Mesenchymal stem cell (in vitro differentiated cells and primary cell): Measurements from ENCODE around the gene PLSCR4. TPM values are rescaled to one million over a fixed set of nuclear protein-coding genes. Genes with fewer than 3 reads are reported as not detected.
"Not testable (repeated sequence)": the region's sequence is repeated elsewhere in the genome, so short reads cannot be mapped to it uniquely, and the experiment has no call there.

ENCODE experiments used
- DNase-seq: peaks from one replicate; pipeline ENCODE4 v3.0.0-alpha.2; 2013
- H2AFZ ChIP-seq: one replicate; pipeline ENCODE4 v1.6.1; 2013; ENCODE audit warnings: low read depth, mild to moderate bottlenecking, control low read depth, inconsistent platforms, low read length, moderate library complexity
- H2AK5ac ChIP-seq: 2 replicates; pipeline ENCODE4 v1.6.1; 2013; ENCODE audit warnings: low read length, moderate library complexity, mild to moderate bottlenecking, inconsistent platforms; ENCODE audit not compliant: severe bottlenecking
- H2BK120ac ChIP-seq: one replicate; pipeline ENCODE4 v1.6.1; 2013; ENCODE audit warnings: low read depth, mild to moderate bottlenecking, inconsistent platforms, low read length, moderate library complexity
- H2BK12ac ChIP-seq, 2 experiments: one replicate each; pipeline ENCODE4 v1.6.1; 2013; ENCODE audit warnings: inconsistent platforms in 2 of 2, low read length in 2 of 2, mild to moderate bottlenecking in 2 of 2, moderate library complexity in 2 of 2, control low read depth in 1 of 2
- H2BK15ac ChIP-seq: one replicate; pipeline ENCODE4 v1.6.1; 2013; ENCODE audit warnings: mild to moderate bottlenecking, low read depth, inconsistent platforms; ENCODE audit not compliant: poor library complexity, severe bottlenecking
- H2BK5ac ChIP-seq: 2 replicates; pipeline ENCODE4 v1.6.1; 2013; ENCODE audit warnings: low read depth, mild to moderate bottlenecking, low read length, control low read depth, inconsistent platforms; ENCODE audit not compliant: poor library complexity, severe bottlenecking
- H3K14ac ChIP-seq, 2 experiments: one replicate each; pipeline ENCODE4 v1.6.1; 2013; ENCODE audit warnings: inconsistent platforms in 2 of 2, low read length in 2 of 2, control low read depth in 1 of 2, mild to moderate bottlenecking in 1 of 2, moderate library complexity in 1 of 2
- H3K18ac ChIP-seq, 2 experiments: one replicate each; pipeline ENCODE4 v1.6.1; 2013; ENCODE audit warnings: inconsistent platforms in 2 of 2, low read length in 2 of 2, control low read depth in 1 of 2, low read depth in 1 of 2, mild to moderate bottlenecking in 1 of 2
- H3K23ac ChIP-seq, 2 experiments: one replicate each; pipeline ENCODE4 v1.6.1; 2013; ENCODE audit warnings: inconsistent platforms in 2 of 2, low read length in 2 of 2, mild to moderate bottlenecking in 2 of 2, moderate library complexity in 2 of 2, control low read depth in 1 of 2
- H3K27ac ChIP-seq: 2 replicates; pipeline ENCODE4 v1.5.1; 2013; ENCODE audit warnings: mild to moderate bottlenecking, moderate library complexity, low read length, control low read depth, inconsistent platforms; ENCODE audit not compliant: poor library complexity, severe bottlenecking
- H3K27me3 ChIP-seq, 2 experiments: 2 replicates each; pipeline versions ENCODE4 v1.6.1 to v1.7.0; 2013; ENCODE audit warnings: low read length in 2 of 2, mild to moderate bottlenecking in 2 of 2, moderate library complexity in 2 of 2, control low read depth in 1 of 2, inconsistent platforms in 1 of 2; ENCODE audit not compliant: control insufficient read depth in 1 of 2, insufficient read depth in 1 of 2
- H3K36me3 ChIP-seq, 2 experiments: 2 replicates each; pipeline versions ENCODE4 v1.6.1 to v1.7.0; 2013; ENCODE audit warnings: low read length in 2 of 2, control low read depth in 1 of 2, inconsistent platforms in 1 of 2, low read depth in 1 of 2, mild to moderate bottlenecking in 1 of 2; ENCODE audit not compliant: insufficient read depth in 2 of 2, control insufficient read depth in 1 of 2
- H3K4ac ChIP-seq, 2 experiments: one replicate each; pipeline ENCODE4 v1.6.1; 2013; ENCODE audit warnings: inconsistent platforms in 2 of 2, low read length in 2 of 2, mild to moderate bottlenecking in 2 of 2, moderate library complexity in 2 of 2, control low read depth in 1 of 2, low read depth in 1 of 2
- H3K4me1 ChIP-seq: 2 replicates; pipeline ENCODE4 v1.6.1; 2013; ENCODE audit warnings: low read depth, low read length, control low read depth; ENCODE audit not compliant: control insufficient read depth, insufficient read depth
- H3K4me2 ChIP-seq: 2 replicates; pipeline ENCODE4 v1.6.1; 2013; ENCODE audit warnings: low read length, mild to moderate bottlenecking, inconsistent platforms; ENCODE audit not compliant: poor library complexity, severe bottlenecking
- H3K4me3 ChIP-seq, 2 experiments: 2 replicates each; pipeline versions ENCODE4 v1.5.1 to v1.7.0; 2013; ENCODE audit warnings: low read length in 2 of 2, mild to moderate bottlenecking in 2 of 2, control low read depth in 1 of 2, low read depth in 1 of 2; ENCODE audit not compliant: insufficient read depth in 1 of 2
- H3K79me1 ChIP-seq: replicated peaks from 2 replicates; pipeline ENCODE4 v1.6.1; 2013; ENCODE audit warnings: mild to moderate bottlenecking, control low read depth, low read length, inconsistent platforms; ENCODE audit not compliant: poor library complexity, severe bottlenecking
- H3K9ac ChIP-seq: 2 replicates; pipeline ENCODE4 v1.7.0; 2013; ENCODE audit warnings: mild to moderate bottlenecking, low read length, moderate library complexity
- H3K9me3 ChIP-seq: 2 replicates; pipeline ENCODE4 v1.7.0; 2013; ENCODE audit warnings: mild to moderate bottlenecking, low read length; ENCODE audit not compliant: control insufficient read depth
- H4K8ac ChIP-seq: one replicate; pipeline ENCODE4 v1.6.1; 2013; ENCODE audit warnings: inconsistent platforms, mild to moderate bottlenecking, low read length, moderate library complexity
- H4K91ac ChIP-seq: one replicate; pipeline ENCODE4 v1.6.1; 2013; ENCODE audit warnings: mild to moderate bottlenecking, low read length, inconsistent platforms
- WGBS: methylation state at CpG from one replicate; pipeline ENCODE4 v1.1.7; 2013; ENCODE audit warnings: mixed read lengths; 5-methylcytosine and 5-hydroxymethylcytosine counted together
- polyA plus RNA-seq, 2 experiments: library from polyadenylated mRNA; stranded (reverse); fragments of 200-250 nt; gene quantifications; one replicate each; pipeline ENCODE4 v1.2.3, GENCODE V29; 2013

PLSCR4 gene, protein sequence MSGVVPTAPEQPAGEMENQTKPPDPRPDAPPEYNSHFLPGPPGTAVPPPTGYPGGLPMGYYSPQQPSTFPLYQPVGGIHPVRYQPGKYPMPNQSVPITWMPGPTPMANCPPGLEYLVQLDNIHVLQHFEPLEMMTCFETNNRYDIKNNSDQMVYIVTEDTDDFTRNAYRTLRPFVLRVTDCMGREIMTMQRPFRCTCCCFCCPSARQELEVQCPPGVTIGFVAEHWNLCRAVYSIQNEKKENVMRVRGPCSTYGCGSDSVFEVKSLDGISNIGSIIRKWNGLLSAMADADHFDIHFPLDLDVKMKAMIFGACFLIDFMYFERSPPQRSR
- 10.3 TPM for polyA plus RNA-seq (2013, experiment 1 of 2)
- polyA plus RNA-seq (2013, experiment 2 of 2) = 10.0 TPM

DNA sequence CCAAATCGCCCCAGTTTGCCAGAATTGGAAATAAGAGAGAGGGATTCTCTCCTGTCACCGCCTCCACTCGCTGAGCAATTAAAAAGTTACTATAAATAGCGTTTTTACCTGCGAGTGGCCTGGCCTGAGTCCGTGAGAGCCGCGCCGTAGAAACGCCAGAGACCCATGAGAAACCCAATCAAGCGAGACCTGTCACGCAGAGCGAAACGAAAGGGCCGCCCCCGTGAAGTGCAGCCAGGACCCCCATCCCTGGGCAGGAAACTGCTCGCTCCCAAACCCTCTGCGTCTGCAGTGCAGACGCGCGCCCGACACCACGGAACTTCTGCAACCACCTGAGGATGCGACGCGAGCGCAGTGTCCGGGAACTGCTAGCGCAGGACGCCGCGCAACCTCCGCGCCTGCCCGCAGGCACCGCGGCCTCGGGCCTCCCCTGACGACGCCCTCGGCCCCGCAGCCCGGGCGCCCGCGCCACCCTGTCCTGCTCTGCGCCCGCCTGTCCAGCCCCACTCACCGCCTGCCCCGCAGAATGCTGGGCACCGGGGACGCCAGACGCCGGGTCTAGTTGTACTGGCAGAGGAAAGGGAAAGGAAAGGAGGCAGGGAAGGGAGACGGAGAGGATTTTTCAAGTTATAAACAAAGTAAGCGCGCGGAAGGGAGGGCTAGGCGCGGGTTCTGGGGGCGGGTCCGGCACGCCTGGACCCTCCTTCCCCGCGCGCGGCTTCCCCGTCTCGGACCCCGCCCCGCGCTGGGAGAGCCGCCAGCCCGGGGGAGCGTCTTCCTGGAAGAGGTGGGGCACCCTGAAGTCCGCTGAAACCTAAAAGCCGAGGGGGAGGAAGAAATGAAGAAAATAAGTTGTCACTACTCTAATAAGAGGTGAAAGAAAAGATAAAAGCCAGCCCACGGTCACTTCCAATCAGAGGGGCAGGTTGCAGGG is at the start of gene PLSCR4:
TSS of gene PLSCR4 (minus strand) at position 657 of the 934 bp plus-strand sequence. CDS start 29,034 bp downstream, outside the sequence.
- H3K36me3 ChIP-seq = no peaks in the 10 kb centered on the region
- WGBS = under 1% methylated on average over 75 of the region's 78 CpGs
- peak within 1 kb of the TSS; percentile 85 for H3K4ac ChIP-seq
- H3K79me1 ChIP-seq = no peaks in the 10 kb centered on the region
- H2BK5ac ChIP-seq = peak within 1 kb of the TSS; percentile 12
- peak; percentile 65 for DNase-seq
- H2BK12ac ChIP-seq = peak within 1 kb of the TSS; percentile 59 to 73
- H3K27ac ChIP-seq = no peak within 1 kb of the TSS
- peak within 1 kb of the TSS; percentile 66 to 73 for H3K14ac ChIP-seq
- H3K4me1 ChIP-seq = no peaks in the 10 kb centered on the region
- H4K8ac ChIP-seq = peak within 1 kb of the TSS; percentile 93
- no peaks in the 10 kb centered on the region for H3K27me3 ChIP-seq
- H3K23ac ChIP-seq = peak within 1 kb of the TSS in 1 of 2 experiments; percentile 61
- peak within 1 kb of the TSS; percentile 90 for H4K91ac ChIP-seq
- H3K4me2 ChIP-seq = peak within 1 kb of the TSS; percentile 81
- H2BK15ac ChIP-seq = peak within 1 kb of the TSS; percentile 48
- peak within 1 kb of the TSS; percentile 94 for H3K9ac ChIP-seq
- peak within 1 kb of the TSS; percentile 90 for H2BK120ac ChIP-seq
- H3K18ac ChIP-seq = peak within 1 kb of the TSS; percentile 84 to 89
- peak within 1 kb of the TSS; percentile 91 for H2AFZ ChIP-seq
- peak within 1 kb of the TSS; percentile 85 to 94 for H3K4me3 ChIP-seq
- H2AK5ac ChIP-seq = peak within 1 kb of the TSS; percentile 29
- peaks cover 6% of the 10 kb centered on the region for H3K9me3 ChIP-seq

DNA sequence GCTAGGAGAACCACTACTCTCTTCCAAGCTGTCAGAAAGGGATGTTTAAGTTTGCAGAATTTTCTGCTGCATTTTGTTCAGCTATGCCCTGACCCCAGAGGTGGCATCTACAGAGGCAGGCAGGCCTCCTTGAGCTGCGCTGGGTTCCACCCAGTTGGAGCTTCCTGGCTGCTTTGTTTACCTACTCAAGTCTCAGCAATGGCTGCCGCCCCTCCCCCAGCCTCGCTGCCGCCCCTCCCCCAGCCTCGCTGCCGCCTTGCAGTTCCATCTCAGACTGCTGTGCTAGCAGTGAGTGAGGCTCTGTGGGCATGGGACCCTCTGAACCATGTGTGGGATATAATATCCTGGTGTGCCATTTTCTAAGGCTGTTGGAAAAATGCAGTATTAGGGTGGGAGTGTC is 42.5 kb upstream of the PLSCR4 start:
- H3K4me2 ChIP-seq, H3K4ac ChIP-seq, H3K27ac ChIP-seq, H2BK12ac ChIP-seq, H3K27me3 ChIP-seq, H2AFZ ChIP-seq, H4K8ac ChIP-seq, H3K4me1 ChIP-seq, H3K4me3 ChIP-seq, H3K9ac ChIP-seq, H3K9me3 ChIP-seq, H2BK5ac ChIP-seq, H3K23ac ChIP-seq, H3K36me3 ChIP-seq, H2AK5ac ChIP-seq, DNase-seq, H4K91ac ChIP-seq, H2BK120ac ChIP-seq, H3K18ac ChIP-seq, H3K14ac ChIP-seq, H3K79me1 ChIP-seq, H2BK15ac ChIP-seq: not testable (repeated sequence)
- WGBS = 97% methylated on average over 6 of the region's 6 CpGs

DNA sequence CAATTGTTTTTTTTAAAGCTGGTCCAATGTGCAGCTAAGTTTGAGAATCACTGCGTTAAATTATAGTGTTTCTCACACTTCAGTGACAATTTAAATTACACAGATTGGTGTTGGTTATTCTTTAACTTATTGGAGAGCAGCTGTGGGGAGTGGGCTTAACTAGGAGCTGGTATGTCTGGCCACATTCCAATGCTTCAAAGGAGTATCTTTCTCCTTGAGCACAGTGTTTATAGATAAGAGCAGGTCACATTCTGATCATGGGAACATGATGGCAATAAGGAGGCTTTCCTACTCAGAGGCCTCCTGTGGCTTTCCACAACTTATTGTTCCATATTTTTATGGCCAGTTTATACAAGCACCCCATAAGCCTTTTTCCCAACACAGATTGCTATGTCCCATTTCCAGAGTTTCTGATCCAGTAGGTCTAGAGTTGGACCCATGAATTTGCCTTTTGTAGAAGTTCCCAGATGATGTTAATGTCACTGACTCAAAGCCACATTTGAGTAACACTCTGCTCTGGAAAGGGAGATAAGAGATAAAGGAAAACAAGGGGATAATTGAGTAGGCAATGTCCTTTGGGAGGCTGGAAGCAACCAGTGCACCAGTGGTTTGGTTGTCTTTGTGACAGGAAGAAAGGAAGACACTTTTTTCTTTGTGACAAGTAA is 33.0 kb upstream of the PLSCR4 start:
- Histone ChIP-seq H2BK5ac (no peak overlapping the region), H2AFZ (no peak overlapping the region), H3K9me3 (no peaks in the 10 kb centered on the region), H3K9ac (no peak overlapping the region), H3K4me2 (no peak overlapping the region), H2BK120ac (no peak overlapping the region), H2BK12ac (no peak overlapping the region), H3K23ac (no peak overlapping the region), H3K18ac (no peak overlapping the region), H3K27me3 (no peaks in the 10 kb centered on the region), H4K8ac (no peak overlapping the region), H3K27ac (no peak overlapping the region), H3K36me3 (no peaks in the 10 kb centered on the region), H3K4me3 (no peak overlapping the region), H4K91ac (no peak overlapping the region), H2BK15ac (no peak overlapping the region), H2AK5ac (no peak overlapping the region), H3K14ac (no peak overlapping the region), H3K79me1 (no peaks in the 10 kb centered on the region), H3K4me1 (no peaks in the 10 kb centered on the region), H3K4ac (no peak overlapping the region)
- no peak for DNase-seq
- WGBS = no CpG with 5 or more reads among the region's 1 CpG
